Measurements from ENCODE around the gene SIGLEC14. TPM values are rescaled to one million over a fixed set of nuclear protein-coding genes. Genes with fewer than 3 reads are reported as not detected.

SIGLEC14 gene
- total and polyA plus RNA-seq, 12 donors: 0.44 to 29.0 (median 8.7) TPM; not detected in 1

GRCh38 chr19:51691074-51691583 is 44.5 kb upstream of the SIGLEC14 start:
- TF ChIP-seq POLR2A (IDR thresholded peaks at IDR 0.05) (no peak), CTCF (IDR thresholded peaks at IDR 0.05) (no peak)
- DNase-seq: peak in 2 of 7 donors; percentile 27 to 46
- peak overlapping the region in 3 of 4 donors; percentile 22 to 97 (median 78) for H3K4me3 ChIP-seq
- H3K36me3 ChIP-seq (replicated peaks in 1 of 2): peaks cover 0 to 28% of the 10 kb centered on the region in 2 donors
- H3K9me3 ChIP-seq (replicated peaks in 1 of 3): no peaks in the 10 kb centered on the region
- H3K27ac ChIP-seq: peak overlapping the region; percentile 73 to 97 (median 90)
- intact Hi-C loops (cut with DNase I): no loop called here
- H3K4me1 ChIP-seq (replicated peaks in 1 of 2): peaks cover 25 to 45% of the 10 kb centered on the region in 2 donors
- 3 to 11% (median 5%) methylated on average over 7 to 9 of the region's 9 CpGs for WGBS, 4 donors
- no peaks in the 10 kb centered on the region for H3K27me3 ChIP-seq

GRCh38 chr19:51690454-51691073 is 43.9 kb upstream of the SIGLEC14 start:
- 0 to 2% (median 0%) methylated on average over 1 to 20 of the region's 21 CpGs for WGBS, 4 donors
- H3K4me3 ChIP-seq: peak overlapping the region; percentile 12 to 98 (median 88)
- H3K9me3 ChIP-seq (replicated peaks in 1 of 3): no peaks in the 10 kb centered on the region
- peak; percentile 67 to 85 (median 76) for DNase-seq
- peak overlapping the region; percentile 73 to 97 (median 90) for H3K27ac ChIP-seq
- no peaks in the 10 kb centered on the region for H3K27me3 ChIP-seq
- intact Hi-C loops (cut with DNase I): no loop called here
- peaks cover 0 to 22% of the 10 kb centered on the region in 2 donors for H3K36me3 ChIP-seq (replicated peaks in 1 of 2)
- peaks cover 25 to 47% of the 10 kb centered on the region in 2 donors for H3K4me1 ChIP-seq (replicated peaks in 1 of 2)
- TF ChIP-seq CTCF (IDR thresholded peaks at IDR 0.05) (no peak), POLR2A (IDR thresholded peaks at IDR 0.05) (no peak)

- Histone ChIP-seq H3K9me3 (replicated peaks in 1 of 3) (no peaks in the 10 kb centered on the region), H3K36me3 (replicated peaks in 1 of 2) (peaks cover 0 to 15% of the 10 kb centered on the region in 2 donors), H3K27me3 (no peaks in the 10 kb centered on the region), H3K4me1 (replicated peaks in 1 of 2) (peaks cover 25 to 47% of the 10 kb centered on the region in 2 donors), H3K27ac (peak overlapping the region; percentile 73 to 97 (median 90)), H3K4me3 (peak overlapping the region; percentile 12 to 98 (median 88))
- WGBS, 4 donors: 1 to 2% (median 1%) methylated on average over 13 to 21 of the region's 21 CpGs
- peak; percentile 70 to 86 (median 73) for DNase-seq
- intact Hi-C loops (cut with DNase I): loop anchor here in 1 of 2 donors (10.0 kb wide), 1 partner anchor 85 kb away; no protein-coding TSS in a partner anchor
- no peak for TF ChIP-seq POLR2A (IDR thresholded peaks at IDR 0.05)
- TF ChIP-seq CTCF (IDR thresholded peaks at IDR 0.05): no peak
These were observed 43.3 kb upstream of the SIGLEC14 start for GRCh38 chr19:51689751-51690453.

All from adrenal gland (tissue), 12 donors.